Erythroblast (primary cell): ENCODE data around the gene OSBPL2.

Experiments used
- DNase-seq, 2 experiments: peaks; one replicate each; lab custom pipeline; 2025; lab: John Stamatoyannopoulos, UW
- GATA1 ChIP-seq: IDR thresholded peaks from 2 replicates; pipeline ENCODE4 v1.6.1; 2011; ENCODE audit warnings: low read depth, mild to moderate bottlenecking, control low read depth, low read length, moderate library complexity
- POLR2A ChIP-seq: IDR thresholded peaks from 2 replicates; pipeline ENCODE4 v1.6.1; 2011; ENCODE audit warnings: mild to moderate bottlenecking, low read length

Gene OSBPL2

GRCh38 chr20:62277253-62277652 lies 38.9 kb downstream of the OSBPL2 start:
- DNase-seq = no peak
- TF ChIP-seq GATA1 (no peak), POLR2A (no peak)

- TF ChIP-seq GATA1 = no peak
- no peak for TF ChIP-seq POLR2A
- DNase-seq = no peak
These were observed 42.0 kb downstream of the OSBPL2 start for GRCh38 chr20:62280303-62280702.

- DNase-seq = no peak
- no peak for TF ChIP-seq POLR2A
These were observed 43.0 kb downstream of the OSBPL2 start for GRCh38 chr20:62281161-62281933.

GRCh38 chr20:62282103-62282502 lies 43.8 kb downstream of the OSBPL2 start:
- DNase-seq = no peak
- TF ChIP-seq GATA1 (no peak), POLR2A (no peak)

- TF ChIP-seq POLR2A (no peak), GATA1 (no peak)
- DNase-seq = no peak
These were observed 44.7 kb downstream of the OSBPL2 start for GRCh38 chr20:62282877-62283503.

- TF ChIP-seq GATA1 (no peak), POLR2A (no peak)
- DNase-seq = no peak
These were observed 46.1 kb downstream of the OSBPL2 start for GRCh38 chr20:62284448-62284847.

- DNase-seq = no peak
- TF ChIP-seq GATA1 (no peak), POLR2A (no peak)
These were observed 46.8 kb downstream of the OSBPL2 start for GRCh38 chr20:62285151-62285550.

- TF ChIP-seq GATA1 (no peak), POLR2A (no peak)
- DNase-seq = no peak
These were observed 47.4 kb downstream of the OSBPL2 start for GRCh38 chr20:62285722-62286121.

- TF ChIP-seq GATA1 = no peak
- TF ChIP-seq POLR2A = no peak
- DNase-seq = no peak
These were observed 48.3 kb downstream of the OSBPL2 start for GRCh38 chr20:62286493-62287064.

- DNase-seq = no peak
- TF ChIP-seq GATA1 (no peak), POLR2A (no peak)
These were observed 48.8 kb downstream of the OSBPL2 start for GRCh38 chr20:62287129-62287528.

GRCh38 chr20:62287759-62288534 lies 49.6 kb downstream of the OSBPL2 start:
- TF ChIP-seq GATA1 (no peak), POLR2A (no peak)
- DNase-seq = no peak

GRCh38 chr20:62288535-62289105 lies 50.3 kb downstream of the OSBPL2 start:
- TF ChIP-seq POLR2A = no peak
- TF ChIP-seq GATA1 = no peak

GRCh38 chr20:62289131-62289530 lies 50.8 kb downstream of the OSBPL2 start:
- no peak for DNase-seq
- TF ChIP-seq GATA1 = no peak
- TF ChIP-seq POLR2A = no peak

More at GRCh38 chr20:62288535-62289105, 50.3 kb downstream of the OSBPL2 start:
- DNase-seq = no peak

- DNase-seq = no peak
- TF ChIP-seq GATA1 (no peak), POLR2A (no peak)
These were observed 51.6 kb downstream of the OSBPL2 start for GRCh38 chr20:62289898-62290297.
